PC-9 (cell line): ENCODE results near the gene PYGB.

Experiments
- EZH2 ChIP-seq: fragments of 200-600 bp; sonication (generic); IDR thresholded peaks from 2 replicates; pipeline ENCODE4 v1.8.0; 2017; ENCODE audit warnings: antibody characterized with exemption, low read depth
- TF ChIP-seq, protein P1 (sequence below): fragments of 200-600 bp; sonication (generic); conservative IDR thresholded peaks from 2 replicates; pipeline ENCODE4 v1.6.1; 2017; ENCODE audit warnings: mixed run types, antibody characterized with exemption, mild to moderate bottlenecking, moderate library complexity

DNA sequence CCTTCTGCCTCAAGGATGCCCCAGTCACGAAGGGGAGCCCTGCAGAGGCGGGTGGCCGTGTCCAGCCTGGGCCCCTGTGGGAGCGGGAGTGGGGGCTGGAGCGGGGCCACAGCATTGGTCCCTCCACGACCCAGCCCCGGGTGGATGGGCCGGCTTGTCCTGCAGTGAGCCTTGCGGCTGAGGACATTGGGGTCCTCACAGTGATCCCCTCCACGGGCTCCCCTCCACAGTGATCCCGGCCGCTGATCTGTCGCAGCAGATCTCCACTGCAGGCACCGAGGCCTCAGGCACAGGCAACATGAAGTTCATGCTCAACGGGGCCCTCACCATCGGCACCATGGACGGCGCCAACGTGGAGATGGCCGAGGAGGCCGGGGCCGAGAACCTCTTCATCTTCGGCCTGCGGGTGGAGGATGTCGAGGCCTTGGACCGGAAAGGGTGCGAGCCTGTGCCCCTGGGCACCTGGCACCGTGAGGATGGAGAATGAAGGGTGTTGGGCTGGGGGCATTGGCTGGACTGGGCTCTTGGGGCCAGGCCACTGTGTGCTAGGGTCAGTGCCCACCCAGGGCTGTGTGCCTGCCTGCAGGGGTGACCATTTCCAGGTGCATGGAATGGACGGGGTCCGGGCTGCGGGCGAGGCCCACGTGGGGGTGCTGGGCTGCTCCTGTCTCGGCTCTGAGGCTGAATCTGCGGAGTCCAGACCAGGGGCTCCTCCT is 44.4 kb downstream of the PYGB start:
- TF ChIP-seq, protein P1, sequence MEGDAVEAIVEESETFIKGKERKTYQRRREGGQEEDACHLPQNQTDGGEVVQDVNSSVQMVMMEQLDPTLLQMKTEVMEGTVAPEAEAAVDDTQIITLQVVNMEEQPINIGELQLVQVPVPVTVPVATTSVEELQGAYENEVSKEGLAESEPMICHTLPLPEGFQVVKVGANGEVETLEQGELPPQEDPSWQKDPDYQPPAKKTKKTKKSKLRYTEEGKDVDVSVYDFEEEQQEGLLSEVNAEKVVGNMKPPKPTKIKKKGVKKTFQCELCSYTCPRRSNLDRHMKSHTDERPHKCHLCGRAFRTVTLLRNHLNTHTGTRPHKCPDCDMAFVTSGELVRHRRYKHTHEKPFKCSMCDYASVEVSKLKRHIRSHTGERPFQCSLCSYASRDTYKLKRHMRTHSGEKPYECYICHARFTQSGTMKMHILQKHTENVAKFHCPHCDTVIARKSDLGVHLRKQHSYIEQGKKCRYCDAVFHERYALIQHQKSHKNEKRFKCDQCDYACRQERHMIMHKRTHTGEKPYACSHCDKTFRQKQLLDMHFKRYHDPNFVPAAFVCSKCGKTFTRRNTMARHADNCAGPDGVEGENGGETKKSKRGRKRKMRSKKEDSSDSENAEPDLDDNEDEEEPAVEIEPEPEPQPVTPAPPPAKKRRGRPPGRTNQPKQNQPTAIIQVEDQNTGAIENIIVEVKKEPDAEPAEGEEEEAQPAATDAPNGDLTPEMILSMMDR, result no peak
- TF ChIP-seq EZH2, result no peak
